NCI-H345 treated with DMSO at 0.1 percent for 48 hours (cell line): ENCODE results near the gene ADAMTS16.

Experiments
- DNase-seq: peaks from one replicate; lab custom pipeline; 2025; ENCODE audit not compliant: unreplicated experiment; lab: John Stamatoyannopoulos, UW

The ADAMTS16 gene

GRCh38 chr5:5182508-5183188, 42.5 kb downstream of the ADAMTS16 start:
- no peak for DNase-seq

GRCh38 chr5:5183189-5183699, 43.1 kb downstream of the ADAMTS16 start:
- no peak for DNase-seq

- no peak for DNase-seq
Observed at GRCh38 chr5:5183933-5184332, 43.8 kb downstream of the ADAMTS16 start.

GRCh38 chr5:5188376-5189050, 48.4 kb downstream of the ADAMTS16 start:
- peak; percentile 94 for DNase-seq

GRCh38 chr5:5189051-5189430, 48.9 kb downstream of the ADAMTS16 start:
- peak; percentile 79 for DNase-seq

- DNase-seq = no peak
Observed at GRCh38 chr5:5191906-5192305, 51.8 kb downstream of the ADAMTS16 start.

GRCh38 chr5:5192681-5193080, 52.6 kb downstream of the ADAMTS16 start:
- no peak for DNase-seq

GRCh38 chr5:5195128-5195918, 55.2 kb downstream of the ADAMTS16 start:
- no peak for DNase-seq

GRCh38 chr5:5198135-5198534, 58.0 kb downstream of the ADAMTS16 start:
- DNase-seq = no peak

GRCh38 chr5:5198815-5199214, 58.7 kb downstream of the ADAMTS16 start:
- no peak for DNase-seq

- DNase-seq = no peak
Observed at GRCh38 chr5:5199495-5199894, 59.4 kb downstream of the ADAMTS16 start.

- DNase-seq = no peak
Observed at GRCh38 chr5:5200133-5200532, 60.0 kb downstream of the ADAMTS16 start.

- no peak for DNase-seq
Observed at GRCh38 chr5:5202321-5202720, 62.2 kb downstream of the ADAMTS16 start.

- no peak for DNase-seq
Observed at GRCh38 chr5:5203451-5203850, 63.3 kb downstream of the ADAMTS16 start.

- no peak for DNase-seq
Observed at GRCh38 chr5:5207828-5208227, 67.7 kb downstream of the ADAMTS16 start.

GRCh38 chr5:5209089-5209488, 69.0 kb downstream of the ADAMTS16 start:
- DNase-seq = no peak

GRCh38 chr5:5209510-5210286, 69.6 kb downstream of the ADAMTS16 start:
- DNase-seq = no peak

GRCh38 chr5:5217371-5217770, 77.2 kb downstream of the ADAMTS16 start:
- no peak for DNase-seq

GRCh38 chr5:5218396-5218795, 78.3 kb downstream of the ADAMTS16 start:
- DNase-seq = no peak

GRCh38 chr5:5219541-5219940, 79.4 kb downstream of the ADAMTS16 start:
- no peak for DNase-seq
